Fibroblast of lung (primary cell): ENCODE data around the gene KLHL18.

Experiments used
- CTCF ChIP-seq, 2 donors: IDR thresholded peaks in 1 of 2; conservative IDR thresholded peaks in 1 of 2; 1 replicate in 1 of 2; 2 replicates in 1 of 2; pipeline ENCODE4 v1.5.1; 2011 to 2012; ENCODE audit warnings: low read length in 2 of 2, control low read depth in 1 of 2, inconsistent platforms in 1 of 2, low read depth in 1 of 2, mild to moderate bottlenecking in 1 of 2
- EZH2 ChIP-seq: IDR thresholded peaks from 2 replicates; pipeline ENCODE4 v1.5.1; 2012; ENCODE audit warnings: low read length, control low read depth, mild to moderate bottlenecking; ENCODE audit errors: missing control alignments

DNA sequence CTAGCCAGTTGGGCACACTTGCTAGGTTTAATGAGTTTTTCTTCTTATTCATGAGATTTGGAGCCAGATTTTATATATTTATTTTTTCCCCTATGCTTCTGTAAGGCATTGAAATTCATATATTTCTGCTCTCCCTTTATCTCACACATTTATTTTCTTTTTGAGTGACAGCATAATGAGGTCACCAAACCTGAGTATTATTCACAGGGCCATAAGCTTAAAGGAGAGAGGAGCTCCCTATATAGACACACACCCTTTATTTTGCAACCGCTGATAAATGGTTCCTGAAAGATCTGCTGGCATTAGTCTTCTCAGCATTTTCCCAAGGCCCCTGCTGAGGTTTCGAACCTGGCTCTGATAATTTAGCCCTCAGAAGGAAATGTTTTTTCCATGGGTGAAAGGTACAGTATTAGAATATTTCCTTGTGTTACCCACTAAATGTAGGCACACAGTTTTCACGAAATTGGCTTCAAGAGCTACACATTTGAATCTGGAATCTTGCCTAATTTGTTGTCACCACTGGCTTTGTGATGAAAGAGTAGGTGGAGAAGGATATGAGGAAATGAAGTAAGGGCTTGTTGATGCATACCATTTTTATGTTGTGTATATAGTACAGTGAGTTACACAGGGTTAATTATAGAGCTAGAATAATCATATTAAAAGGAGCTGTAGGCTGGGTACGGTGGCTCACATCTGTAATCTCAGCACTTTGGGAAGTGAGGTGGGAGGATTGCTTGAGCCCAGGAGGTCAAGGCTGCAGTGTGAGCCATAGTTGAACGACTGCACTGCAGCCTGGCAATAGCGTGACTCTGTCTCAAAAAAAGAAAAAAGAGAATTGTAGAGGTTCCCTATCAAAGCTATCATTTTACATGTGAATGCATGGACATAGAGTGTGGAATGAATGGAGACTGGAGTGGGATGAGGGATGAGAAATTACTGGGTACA, 6.5 kb downstream of the KLHL18 start:
- no peak for TF ChIP-seq CTCF (conservative IDR thresholded peaks at IDR 0.05 in 1 of 2, IDR thresholded peaks at IDR 0.05 in 1 of 2; ENCODE audit: low read depth in 1 of 2, low read length in 2 of 2)
- no peak for TF ChIP-seq EZH2
